CD4-positive, alpha-beta T cell (primary cell): ENCODE data around the gene PROB1. TPM values are rescaled to one million over a fixed set of nuclear protein-coding genes. Genes with fewer than 3 reads are reported as not detected.

Source experiments
- ATAC-seq: fragments of 200-7000 bp; cut with Tn5 transposase; one replicate; pipeline ENCODE4 v1.10.0; 2022; ENCODE audit warnings: mild to moderate bottlenecking; ENCODE audit not compliant: poor library complexity
- CTCF ChIA-PET: fragments of 350-600 bp; sonication (Branson Sonifier 250); formaldehyde crosslinking; loops from one replicate; lab custom pipeline; 2021; ENCODE audit warnings: antibody characterized with exemption, inconsistent platforms; lab: Charles Lee
- POLR2A ChIA-PET: fragments of 350-600 bp; sonication (Branson Sonifier 250); formaldehyde crosslinking; loops from one replicate; lab custom pipeline; 2021; ENCODE audit warnings: antibody characterized with exemption, inconsistent platforms; lab: Charles Lee
- DNase-seq, 14 experiments: peaks; one replicate each; pipeline ENCODE4 v3.0.0-alpha.2; 2013 to 2020; ENCODE audit warnings: mixed read lengths in 2 of 14
- H3K27ac ChIP-seq, 2 donors: one replicate each; pipeline versions ENCODE4 v1.5.1 to v1.7.0; 2013; ENCODE audit warnings: low read length in 2 of 2, low read depth in 1 of 2, mild to moderate bottlenecking in 1 of 2
- H3K27me3 ChIP-seq, 2 experiments: 1 replicate in 1 of 2; 2 replicates in 1 of 2; pipeline versions ENCODE4 v1.6.1 to v1.7.0; 2013; ENCODE audit warnings: low read length in 2 of 2, control low read depth in 1 of 2, mild to moderate bottlenecking in 1 of 2, moderate library complexity in 1 of 2; ENCODE audit not compliant: insufficient read depth in 2 of 2, control insufficient read depth in 1 of 2
- H3K36me3 ChIP-seq: one replicate; pipeline ENCODE4 v1.6.1; 2013; ENCODE audit warnings: low read length, control low read depth; ENCODE audit not compliant: insufficient read depth
- H3K4me1 ChIP-seq: one replicate; pipeline ENCODE4 v1.6.1; 2013; ENCODE audit warnings: low read length, control low read depth; ENCODE audit not compliant: insufficient read depth
- H3K4me3 ChIP-seq: one replicate; pipeline ENCODE4 v1.5.1; 2013; ENCODE audit warnings: mild to moderate bottlenecking, low read length, moderate library complexity
- H3K9me3 ChIP-seq, 2 experiments: 1 replicate in 1 of 2; 2 replicates in 1 of 2; pipeline versions ENCODE4 v1.6.1 to v1.7.0; 2013; ENCODE audit warnings: low read length in 2 of 2, mild to moderate bottlenecking in 2 of 2, control low read depth in 1 of 2, moderate library complexity in 1 of 2; ENCODE audit not compliant: control insufficient read depth in 1 of 2, insufficient read depth in 1 of 2
- H3K27ac Mint-ChIP-seq: one replicate; pipeline ENCODE4 v1.8.0; 2020; ENCODE audit warnings: mixed read lengths
- H3K27me3 Mint-ChIP-seq: one replicate; pipeline ENCODE4 v1.8.0; 2021; ENCODE audit warnings: mixed read lengths
- H3K36me3 Mint-ChIP-seq: one replicate; pipeline ENCODE4 v1.8.0; 2021; ENCODE audit warnings: low read depth, mixed read lengths
- H3K4me1 Mint-ChIP-seq: one replicate; pipeline ENCODE4 v1.8.0; 2021; ENCODE audit warnings: low read depth, mixed read lengths
- H3K4me3 Mint-ChIP-seq: one replicate; pipeline ENCODE4 v1.8.0; 2020; ENCODE audit warnings: mild to moderate bottlenecking, mixed read lengths
- H3K9me3 Mint-ChIP-seq: one replicate; pipeline ENCODE4 v1.8.0; 2020; ENCODE audit warnings: mixed read lengths
- CTCF ChIP-seq: fragments of 200-600 bp; IDR thresholded peaks from one replicate; pipeline ENCODE4 v1.8.0; 2022; ENCODE audit warnings: antibody characterized with exemption, mild to moderate bottlenecking
- intact Hi-C, 2 experiments: fragments of 100-400 bp; cut with DNase I in 1 of 2; cut with micrococcal nuclease in 1 of 2; formaldehyde crosslinking; loops; one replicate each; pipeline versions ENCODE4 v1.15.1 to v1.9.0; 2023 to 2025; cut with DNase I, micrococcal nuclease
- total RNA-seq, 174 experiments: library from RNA in 2 of 174; stranded (reverse) in 2 of 174; gene quantifications; one replicate each; pipeline ENCODE4 v1.2.3 and lab custom pipeline; 2021 to 2026

Gene PROB1
- total RNA-seq, 2 experiments from 2014 or later: 0.25 to 0.41 TPM

GRCh38 chr5:139403787-139404483 is 9.0 kb upstream of the PROB1 start, which contains the start of gene SPATA24:
Gene SPATA24, minus strand, starts transcription at chr5:139404089. Its CDS starts 29 bp downstream, at chr5:139404060.
- ATAC-seq (peak; percentile 85), DNase-seq (peak; percentile 95 to 99 (median 98))
- Histone ChIP-seq H3K27me3 (no peaks in the 10 kb centered on the region), H3K4me1 (peaks cover 21% of the 10 kb centered on the region), H3K4me3 (peak within 1 kb of the TSS; percentile 71), H3K27ac (peak within 1 kb of the TSS; percentile 74 to 97), H3K9me3 (no peaks in the 10 kb centered on the region), H3K36me3 (peaks cover 4% of the 10 kb centered on the region)
- ChIA-PET POLR2A (interaction anchor here (0.6 to 3.0 kb wide), 21 partner anchors 10 to 861 kb away, joined by 3 to 29 read pairs (median 5); partner anchors contain the start of genes DNAJC18, ETF1, MATR3 and MZB1), CTCF (interaction anchor here (0.7 to 2.7 kb wide), 6 partner anchors 10 to 62 kb away, joined by 3 to 14 read pairs (median 6); partner anchors contain the start of gene PAIP2)
- peaks cover 5% of the 10 kb centered on the region for H3K36me3 Mint-ChIP-seq
- no peak for TF ChIP-seq CTCF
- H3K27me3 Mint-ChIP-seq: no peaks in the 10 kb centered on the region
- H3K4me1 Mint-ChIP-seq: peaks cover 35% of the 10 kb centered on the region
- intact Hi-C loops: loop anchor here in 1 of 2 experiments (2.0 to 10.0 kb wide), 9 partner anchors 35 to 1069 kb away; partner anchors contain the start of genes CDC25C, CYSTM1, DNAJC18 and EGR1
- H3K27ac Mint-ChIP-seq: peak within 1 kb of the TSS; percentile 94
- no peaks in the 10 kb centered on the region for H3K9me3 Mint-ChIP-seq
- H3K4me3 Mint-ChIP-seq: peak within 1 kb of the TSS; percentile 92

- H3K36me3 Mint-ChIP-seq: peaks cover 5% of the 10 kb centered on the region
- H3K27me3 ChIP-seq: no peaks in the 10 kb centered on the region
- peak overlapping the region; percentile 74 to 97 for H3K27ac ChIP-seq
- DNase-seq: no peak
- no peak for TF ChIP-seq CTCF
- ChIA-PET CTCF (interaction anchor here (0.7 to 2.7 kb wide), 6 partner anchors 9 to 62 kb away, joined by 3 to 14 read pairs (median 6); partner anchors contain the start of genes PAIP2 and PROB1), POLR2A (interaction anchor here (0.6 to 3.0 kb wide), 19 partner anchors 10 to 861 kb away, joined by 3 to 29 read pairs (median 5); partner anchors contain the start of genes DNAJC18, ETF1, MATR3 and MZB1)
- intact Hi-C loops: loop anchor here in 1 of 2 experiments (2.0 to 10.0 kb wide), 8 partner anchors 61 to 1069 kb away; partner anchors contain the start of genes CDC25C, CYSTM1, EGR1 and FAM53C
- H3K4me1 Mint-ChIP-seq: peaks cover 35% of the 10 kb centered on the region
- H3K4me1 ChIP-seq: peaks cover 21% of the 10 kb centered on the region
- H3K27me3 Mint-ChIP-seq: no peaks in the 10 kb centered on the region
- peak overlapping the region; percentile 71 for H3K4me3 ChIP-seq
- ATAC-seq: no peak
- H3K9me3 ChIP-seq: no peaks in the 10 kb centered on the region
- H3K4me3 Mint-ChIP-seq: peak overlapping the region; percentile 92
- H3K36me3 ChIP-seq: peaks cover 4% of the 10 kb centered on the region
- H3K9me3 Mint-ChIP-seq: no peaks in the 10 kb centered on the region
- peak overlapping the region; percentile 94 for H3K27ac Mint-ChIP-seq
Observed at GRCh38 chr5:139403418-139403786, 8.5 kb upstream of the PROB1 start.

- Mint-ChIP-seq H3K36me3 (peaks cover 5% of the 10 kb centered on the region), H3K9me3 (no peaks in the 10 kb centered on the region), H3K4me1 (peaks cover 31% of the 10 kb centered on the region), H3K27me3 (no peaks in the 10 kb centered on the region), H3K4me3 (peak overlapping the region; percentile 92), H3K27ac (peak overlapping the region; percentile 94)
- no peak overlapping the region for H3K4me3 ChIP-seq
- intact Hi-C loops: loop anchor here in 1 of 2 experiments (2.0 to 10.0 kb wide), 8 partner anchors 60 to 1068 kb away; partner anchors contain the start of genes CDC25C, CYSTM1, EGR1 and FAM53C
- peaks cover 21% of the 10 kb centered on the region for H3K4me1 ChIP-seq
- H3K9me3 ChIP-seq: no peaks in the 10 kb centered on the region
- DNase-seq: peak in 3 of 14 experiments; percentile 42 to 56 (median 43)
- peaks cover 4% of the 10 kb centered on the region for H3K36me3 ChIP-seq
- peak; percentile 29 for TF ChIP-seq CTCF
- H3K27me3 ChIP-seq: no peaks in the 10 kb centered on the region
- ATAC-seq: no peak
- ChIA-PET CTCF (interaction anchor here (0.6 to 2.7 kb wide), 7 partner anchors 8 to 1050 kb away, joined by 3 to 14 read pairs (median 3); partner anchors contain the start of genes KDM3B, PAIP2 and PROB1), POLR2A (interaction anchor here (0.7 to 3.0 kb wide), 9 partner anchors 9 to 860 kb away, joined by 3 to 29 read pairs (median 11); partner anchors contain the start of genes ETF1, MATR3, MZB1 and PAIP2)
- peak overlapping the region; percentile 74 to 97 for H3K27ac ChIP-seq
Observed at GRCh38 chr5:139402561-139403158, 7.8 kb upstream of the PROB1 start.
